Measurements from ENCODE around the gene GTF3C4. TPM values are rescaled to one million over a fixed set of nuclear protein-coding genes. Genes with fewer than 3 reads are reported as not detected.

The GTF3C4 gene
- total and polyA plus RNA-seq, 10 donors = 1.8 to 11.7 (median 10.5) TPM

- Histone ChIP-seq H3K4me1 (peaks cover 0 to 3% (median 0%) of the 10 kb centered on the region in 6 donors), H3K4me3 (no peak overlapping the region), H3K36me3 (no peaks in the 10 kb centered on the region), H3K27me3 (replicated peaks in 1 of 7) (peaks cover 0 to 46% (median 23%) of the 10 kb centered on the region in 7 donors), H3K9me3 (no peaks in the 10 kb centered on the region), H3K27ac (no peak overlapping the region)
- 89 to 94% (median 92%) methylated on average over 9 of the region's 9 CpGs for WGBS, 5 donors
- intact Hi-C loops (cut with DNase I; ENCODE audit: low total_unique reads) = no loop called here
- DNase-seq = peak; percentile 12
- no peak for TF ChIP-seq CTCF (IDR thresholded peaks at IDR 0.05 in 8 of 11, conservative IDR thresholded peaks at IDR 0.05 in 3 of 11)
- TF ChIP-seq POLR2AphosphoS5 (IDR thresholded peaks at IDR 0.05) = no peak
- TF ChIP-seq POLR2A (IDR thresholded peaks at IDR 0.05) = no peak
These were observed 69.5 kb downstream of the GTF3C4 start for GRCh38 chr9:132739710-132740310.

DNA sequence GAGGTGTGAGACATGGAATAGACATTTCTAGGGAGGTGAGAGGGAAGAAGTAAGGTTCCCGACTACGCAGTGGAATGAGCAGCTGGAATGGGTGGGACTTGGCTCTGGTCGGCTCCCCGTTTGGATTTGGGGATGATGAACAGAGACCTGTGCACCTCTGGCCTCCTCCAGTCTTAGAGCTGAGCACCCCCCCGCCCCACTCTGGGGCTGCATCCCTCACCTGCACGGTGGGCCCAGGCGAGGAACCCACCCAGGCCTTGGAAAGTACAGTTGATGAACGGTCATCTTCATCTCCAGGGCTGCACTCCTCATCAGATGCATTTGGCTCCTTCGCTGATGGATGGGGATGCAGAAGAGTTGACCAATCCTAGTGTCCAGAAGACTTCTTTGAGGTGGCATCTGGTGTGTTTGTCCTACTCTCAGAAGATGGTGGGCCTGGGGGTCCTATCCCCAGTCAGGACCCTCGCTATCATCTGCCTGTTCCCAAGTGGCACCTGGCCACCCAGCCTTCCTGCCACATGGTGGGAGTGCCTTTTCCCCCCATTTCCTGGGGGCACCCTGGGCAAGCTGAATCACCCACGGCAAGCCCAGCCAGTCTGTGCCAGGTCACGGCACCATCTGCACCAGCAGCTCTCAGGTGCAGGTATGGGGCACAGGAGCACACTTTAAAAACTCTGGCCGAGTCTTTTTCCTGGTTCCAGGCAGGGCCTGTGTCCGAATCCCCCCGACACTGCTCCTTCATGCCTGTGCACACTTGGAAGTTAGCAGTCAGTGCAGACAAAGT is 70.5 kb downstream of the GTF3C4 start:
- intact Hi-C loops (cut with DNase I; ENCODE audit: low total_unique reads) = no loop called here
- 82 to 94% (median 90%) methylated on average over 11 to 15 of the region's 15 CpGs for WGBS, 5 donors
- Histone ChIP-seq H3K4me1 (peaks cover 0 to 5% (median 0%) of the 10 kb centered on the region in 6 donors), H3K27me3 (replicated peaks in 1 of 7) (peaks cover 0 to 55% (median 25%) of the 10 kb centered on the region in 7 donors), H3K27ac (no peak overlapping the region), H3K36me3 (no peaks in the 10 kb centered on the region), H3K9me3 (no peaks in the 10 kb centered on the region), H3K4me3 (no peak overlapping the region)
- DNase-seq = peak; percentile 42
- TF ChIP-seq POLR2A (IDR thresholded peaks at IDR 0.05) = no peak
- no peak for TF ChIP-seq CTCF (IDR thresholded peaks at IDR 0.05 in 8 of 11, conservative IDR thresholded peaks at IDR 0.05 in 3 of 11)
- no peak for TF ChIP-seq POLR2AphosphoS5 (IDR thresholded peaks at IDR 0.05)

GRCh38 chr9:132742821-132743311 is 72.6 kb downstream of the GTF3C4 start:
- H3K27ac ChIP-seq = no peak overlapping the region
- H3K36me3 ChIP-seq = no peaks in the 10 kb centered on the region
- peak; percentile 47 for DNase-seq
- no peaks in the 10 kb centered on the region for H3K9me3 ChIP-seq
- no peak overlapping the region for H3K4me3 ChIP-seq
- intact Hi-C loops (cut with DNase I; ENCODE audit: low total_unique reads) = no loop called here
- peaks cover 0 to 5% (median 0%) of the 10 kb centered on the region in 6 donors for H3K4me1 ChIP-seq
- H3K27me3 ChIP-seq (replicated peaks in 1 of 7) = peaks cover 0 to 62% (median 26%) of the 10 kb centered on the region in 7 donors
- TF ChIP-seq CTCF (IDR thresholded peaks at IDR 0.05 in 8 of 11, conservative IDR thresholded peaks at IDR 0.05 in 3 of 11) (no peak), POLR2A (IDR thresholded peaks at IDR 0.05) (no peak), POLR2AphosphoS5 (IDR thresholded peaks at IDR 0.05) (no peak)
- 51 to 60% (median 56%) methylated on average over 9 to 17 of the region's 17 CpGs for WGBS, 5 donors

- Histone ChIP-seq H3K36me3 (no peaks in the 10 kb centered on the region), H3K4me3 (no peak overlapping the region), H3K4me1 (peaks cover 0 to 5% (median 0%) of the 10 kb centered on the region in 6 donors), H3K27ac (no peak overlapping the region), H3K9me3 (no peaks in the 10 kb centered on the region), H3K27me3 (replicated peaks in 1 of 7) (peaks cover 0 to 62% (median 26%) of the 10 kb centered on the region in 7 donors)
- 45 to 68% (median 54%) methylated on average over 11 to 13 of the region's 13 CpGs for WGBS, 5 donors
- no peak for TF ChIP-seq POLR2AphosphoS5 (IDR thresholded peaks at IDR 0.05)
- TF ChIP-seq POLR2A (IDR thresholded peaks at IDR 0.05) = no peak
- TF ChIP-seq CTCF (IDR thresholded peaks at IDR 0.05 in 8 of 11, conservative IDR thresholded peaks at IDR 0.05 in 3 of 11) = no peak
- peak; percentile 44 for DNase-seq
- intact Hi-C loops (cut with DNase I; ENCODE audit: low total_unique reads) = no loop called here
These were observed 73.7 kb downstream of the GTF3C4 start for GRCh38 chr9:132743931-132744479.

Measured in spleen (tissue), 11 donors.